IMR-90 (cell line): ENCODE results near the gene CNP. TPM values are rescaled to one million over a fixed set of nuclear protein-coding genes. Genes with fewer than 3 reads are reported as not detected.

Source experiments
- ATAC-seq: fragments of 200-7000 bp; cut with Tn5 transposase; 2 replicates; pipeline ENCODE4 v1.9.1; 2020; ENCODE audit warnings: low read depth, mild to moderate bottlenecking, moderate library complexity
- BruUV-seq: library from RNA; stranded (reverse); fragments of 400-500 nt; replicated peaks from 2 replicates; lab custom pipeline; 2021; lab: Mats Ljungman, UMichigan
- CTCF ChIA-PET: fragments of 300-600 bp; formaldehyde crosslinking; extraction: SDS; loops from one replicate; lab custom pipeline; 2021; ENCODE audit warnings: antibody characterized with exemption; lab: Yijun Ruan, JAX
- POLR2A ChIA-PET: fragments of 300-600 bp; sonication (Branson Sonifier 250); formaldehyde crosslinking; loops from one replicate; lab custom pipeline; 2022; ENCODE audit warnings: antibody characterized with exemption; ENCODE audit not compliant: unreplicated experiment; lab: Charles Lee
- DNase-seq: peaks from one replicate; pipeline ENCODE4 v3.0.0; 2013
- H2AFZ ChIP-seq: replicated peaks from 2 replicates; pipeline ENCODE3; 2013; ENCODE audit warnings: low read length, mild to moderate bottlenecking; ENCODE audit not compliant: poor library complexity
- H2AK5ac ChIP-seq: 2 replicates; pipeline ENCODE4 v1.6.1; 2013; ENCODE audit warnings: low read depth, low read length, inconsistent platforms
- H2AK9ac ChIP-seq: replicated peaks from 2 replicates; pipeline ENCODE3; 2013; ENCODE audit warnings: mild to moderate bottlenecking, low read depth, low read length, moderate library complexity; ENCODE audit not compliant: poor library complexity
- H2BK120ac ChIP-seq: 2 replicates; pipeline ENCODE4 v1.6.1; 2013; ENCODE audit warnings: low read depth, low read length, inconsistent platforms
- H2BK15ac ChIP-seq: 3 replicates; pipeline ENCODE4 v1.6.1; 2013; ENCODE audit warnings: low read depth, low read length, inconsistent platforms
- H2BK20ac ChIP-seq: 2 replicates; pipeline ENCODE4 v1.6.1; 2013; ENCODE audit warnings: low read depth, mild to moderate bottlenecking, inconsistent platforms, low read length, moderate library complexity
- H2BK5ac ChIP-seq: 2 replicates; pipeline ENCODE4 v1.6.1; 2013; ENCODE audit warnings: mild to moderate bottlenecking, low read depth, low read length, inconsistent platforms; ENCODE audit not compliant: poor library complexity, severe bottlenecking
- H3K14ac ChIP-seq: replicated peaks from 2 replicates; pipeline ENCODE4 v1.6.1; 2013; ENCODE audit warnings: low read depth, low read length, inconsistent platforms
- H3K18ac ChIP-seq: 2 replicates; pipeline ENCODE4 v1.6.1; 2013; ENCODE audit warnings: low read depth, low read length, control low read depth
- H3K23ac ChIP-seq: 2 replicates; pipeline ENCODE4 v1.6.1; 2013; ENCODE audit warnings: low read depth, low read length, inconsistent platforms
- H3K27ac ChIP-seq: 2 replicates; pipeline ENCODE4 v1.5.1; 2013; ENCODE audit warnings: mild to moderate bottlenecking, control low read depth, low read length; ENCODE audit not compliant: insufficient read depth
- H3K27me3 ChIP-seq: 2 replicates; pipeline ENCODE4 v1.6.1; 2013; ENCODE audit warnings: low read length; ENCODE audit not compliant: control insufficient read depth, insufficient read depth
- H3K36me3 ChIP-seq: 2 replicates; pipeline ENCODE4 v1.6.1; 2013; ENCODE audit warnings: low read length, mixed read lengths; ENCODE audit not compliant: control insufficient read depth, insufficient read depth
- H3K4ac ChIP-seq: 2 replicates; pipeline ENCODE4 v1.6.1; 2013; ENCODE audit warnings: low read depth, low read length, inconsistent platforms
- H3K4me1 ChIP-seq: 2 replicates; pipeline ENCODE4 v1.6.1; 2013; ENCODE audit warnings: low read length, mixed read lengths; ENCODE audit not compliant: control insufficient read depth, insufficient read depth
- H3K4me2 ChIP-seq: 2 replicates; pipeline ENCODE4 v1.6.1; 2013; ENCODE audit warnings: low read depth, mild to moderate bottlenecking, control low read depth, low read length, moderate library complexity
- H3K4me3 ChIP-seq: 2 replicates; pipeline ENCODE4 v1.5.1; 2013; ENCODE audit warnings: low read depth, mild to moderate bottlenecking, control low read depth, low read length, moderate library complexity; ENCODE audit not compliant: insufficient read depth
- H3K56ac ChIP-seq: 2 replicates; pipeline ENCODE4 v1.6.1; 2013; ENCODE audit warnings: low read length, inconsistent platforms; ENCODE audit not compliant: insufficient read depth; ENCODE audit errors: extremely low read depth
- H3K79me1 ChIP-seq, 2 experiments: 2 replicates each; pipeline ENCODE4 v1.6.1; 2013; ENCODE audit warnings: low read length in 2 of 2, inconsistent platforms in 1 of 2, low read depth in 1 of 2
- H3K9ac ChIP-seq: 2 replicates; pipeline ENCODE4 v1.6.1; 2013; ENCODE audit warnings: low read depth, low read length, control low read depth
- H3K9me1 ChIP-seq: 2 replicates; pipeline ENCODE4 v1.6.1; 2013; ENCODE audit warnings: low read length, inconsistent platforms; ENCODE audit not compliant: insufficient read depth
- H3K9me3 ChIP-seq: 2 replicates; pipeline ENCODE4 v1.6.1; 2013; ENCODE audit warnings: low read length; ENCODE audit not compliant: control insufficient read depth, insufficient read depth
- H4K20me1 ChIP-seq: 2 replicates; pipeline ENCODE4 v1.6.1; 2013; ENCODE audit warnings: low read length, inconsistent platforms; ENCODE audit not compliant: insufficient read depth
- H4K5ac ChIP-seq: 2 replicates; pipeline ENCODE4 v1.6.1; 2013; ENCODE audit warnings: mild to moderate bottlenecking, low read depth, low read length, control low read depth
- H4K8ac ChIP-seq, 2 experiments: 2 replicates each; pipeline ENCODE4 v1.6.1; 2013; ENCODE audit warnings: low read depth in 2 of 2, low read length in 2 of 2, control low read depth in 1 of 2, inconsistent platforms in 1 of 2
- H4K91ac ChIP-seq: 2 replicates; pipeline ENCODE4 v1.6.1; 2013; ENCODE audit warnings: low read depth, low read length, inconsistent platforms; ENCODE audit not compliant: insufficient read depth
- CHD1 ChIP-seq: IDR thresholded peaks from 2 replicates; pipeline ENCODE4 v1.6.1; 2012; ENCODE audit warnings: low read depth, low read length, improper control_type of control experiment
- ELK1 ChIP-seq: fragments of 150-350 bp; IDR thresholded peaks from 2 replicates; pipeline ENCODE4 v1.6.1; 2016; ENCODE audit warnings: low read depth, mild to moderate bottlenecking, low read length, moderate library complexity, borderline replicate concordance
- FOS ChIP-seq: fragments of 150-350 bp; IDR thresholded peaks from 2 replicates; pipeline ENCODE4 v1.6.1; 2016; ENCODE audit warnings: low read depth, low read length
- MAFK ChIP-seq: IDR thresholded peaks from 2 replicates; pipeline ENCODE4 v1.6.1; 2012; ENCODE audit warnings: low read depth, low read length, improper control_type of control experiment
- MAZ ChIP-seq: IDR thresholded peaks from 2 replicates; pipeline ENCODE4 v1.6.1; 2012; ENCODE audit warnings: low read depth, mild to moderate bottlenecking, low read length, improper control_type of control experiment, moderate library complexity, borderline replicate concordance
- MXI1 ChIP-seq: IDR thresholded peaks from 2 replicates; pipeline ENCODE4 v1.6.1; 2012; ENCODE audit warnings: low read depth, mild to moderate bottlenecking, low read length, moderate library complexity, borderline replicate concordance
- NFE2L2 ChIP-seq: fragments of 150-350 bp; IDR thresholded peaks from 2 replicates; pipeline ENCODE4 v1.6.1; 2016; ENCODE audit warnings: low read depth, mild to moderate bottlenecking, low read length
- POLR2A ChIP-seq: IDR thresholded peaks from 2 replicates; pipeline ENCODE4 v1.6.1; 2012; ENCODE audit warnings: mild to moderate bottlenecking, low read depth, low read length
- RAD21 ChIP-seq: IDR thresholded peaks from 2 replicates; pipeline ENCODE4 v1.6.1; 2012; ENCODE audit warnings: low read length, improper control_type of control experiment
- RCOR1 ChIP-seq: IDR thresholded peaks from 2 replicates; pipeline ENCODE4 v1.6.1; 2012; ENCODE audit warnings: mild to moderate bottlenecking, low read length, improper control_type of control experiment; ENCODE audit not compliant: insufficient replicate concordance
- RFX5 ChIP-seq: IDR thresholded peaks from 2 replicates; pipeline ENCODE4 v1.8.0; 2012; ENCODE audit warnings: low read depth, mild to moderate bottlenecking, low read length, moderate library complexity
- SMC3 ChIP-seq: fragments of 150-350 bp; IDR thresholded peaks from 2 replicates; pipeline ENCODE4 v1.6.1; 2016; ENCODE audit warnings: low read depth, mild to moderate bottlenecking, antibody characterized with exemption, low read length, moderate library complexity
- WGBS, 2 experiments: methylation state at CpG; one replicate each; pipeline versions ENCODE4 v1.1.5 to v1.1.7; 2013; ENCODE audit warnings: missing lambda C conversion rate in 2 of 2; ENCODE audit not compliant: insufficient read length in 1 of 2; ENCODE audit errors: extremely low coverage in 2 of 2; 5-methylcytosine and 5-hydroxymethylcytosine counted together
- dilution Hi-C: fragments of 300-500 bp; cut with HindIII; formaldehyde crosslinking; loops from one replicate; pipeline ENCODE4 v1.14.3; 2018; ENCODE audit warnings: low sequenced_read_pairs; ENCODE audit not compliant: unreplicated experiment
- in situ Hi-C: fragments of 300-500 bp; cut with MboI; formaldehyde crosslinking; loops from 3 replicates; pipeline ENCODE4 v1.14.3; 2019; ENCODE audit warnings: low sequenced_read_pairs, inconsistent platforms, mixed read lengths
- intact Hi-C: fragments of 100-400 bp; cut with micrococcal nuclease; formaldehyde crosslinking; loops from 2 replicates; pipeline ENCODE4 v1.10.0; 2022
- polyA plus RNA-seq, 3 experiments: library from polyadenylated mRNA; depleted of rRNA; stranded (reverse); fragments of >200 nt; gene quantifications; 2 replicates each; pipeline ENCODE4 v1.2.3, GENCODE V29; 2012; ENCODE audit warnings: low replicate concordance in 1 of 3
- total RNA-seq: library from RNA; depleted of rRNA; stranded (reverse); fragments of >200 nt; gene quantifications from 2 replicates; pipeline ENCODE4 v1.2.3, GENCODE V29; 2012

CNP gene
- total and polyA plus RNA-seq, 2 of the 4 experiments (the other 2 are of a cell fraction): 45.5 to 46.4 TPM

GRCh38 chr17:41986634-41987033 is 20.0 kb downstream of the CNP start:
- no TSS peak for BruUV-seq
- no peaks in the 10 kb centered on the region for H3K4me1 ChIP-seq
- H3K56ac ChIP-seq: no peak overlapping the region
- peaks cover 60% of the 10 kb centered on the region for H3K36me3 ChIP-seq
- TF ChIP-seq FOS: no peak
- no peak for TF ChIP-seq RCOR1
- no peak for TF ChIP-seq ELK1
- no peak for TF ChIP-seq RFX5
- no peak for TF ChIP-seq MAFK
- TF ChIP-seq MAZ: no peak
- TF ChIP-seq SMC3: no peak
- TF ChIP-seq NFE2L2: no peak
- TF ChIP-seq POLR2A: no peak
- no peak for TF ChIP-seq CHD1
- no peak for TF ChIP-seq MXI1
- TF ChIP-seq RAD21: no peak
- DNase-seq (no peak), ATAC-seq (no peak)
- no peak overlapping the region for H2BK120ac ChIP-seq
- no peak overlapping the region for H3K4me2 ChIP-seq
- WGBS, 2 experiments: no CpG with 5 or more reads among the region's 1 CpG
- H3K9me3 ChIP-seq: no peaks in the 10 kb centered on the region
- no peak overlapping the region for H4K91ac ChIP-seq
- H4K20me1 ChIP-seq: no peaks in the 10 kb centered on the region
- no peak overlapping the region for H2BK15ac ChIP-seq
- H2AK5ac ChIP-seq: no peak overlapping the region
- H4K5ac ChIP-seq: no peak overlapping the region
- dilution Hi-C loops (no loop called here), intact Hi-C loops (no loop called here), in situ Hi-C loops (no loop called here)
- CTCF ChIA-PET: no interaction called here
- no peak overlapping the region for H3K27ac ChIP-seq
- no peak overlapping the region for H2AFZ ChIP-seq
- POLR2A ChIA-PET: no interaction called here
- H3K14ac ChIP-seq: no peak overlapping the region
- no peak overlapping the region for H3K23ac ChIP-seq
- no peak overlapping the region for H3K4ac ChIP-seq
- H3K9ac ChIP-seq: no peak overlapping the region
- no peak overlapping the region for H2BK5ac ChIP-seq
- peaks cover 25 to 46% of the 10 kb centered on the region in 2 experiments for H3K79me1 ChIP-seq
- H3K18ac ChIP-seq: no peak overlapping the region
- H3K4me3 ChIP-seq: no peak overlapping the region
- H4K8ac ChIP-seq: no peak overlapping the region
- H3K27me3 ChIP-seq: no peaks in the 10 kb centered on the region
- H2BK20ac ChIP-seq: no peak overlapping the region
- H2AK9ac ChIP-seq: no peak overlapping the region
- H3K9me1 ChIP-seq: no peaks in the 10 kb centered on the region
